Sigmoid colon (tissue), 4 donors: ENCODE data around the gene NID1.

Experiments
- CTCF ChIP-seq, 4 experiments: fragments of 450-650 bp in 3 of 4; fragments of 200-600 bp in 1 of 4; IDR thresholded peaks; one replicate each; pipeline ENCODE4 v1.5.1; 2016 to 2019; ENCODE audit warnings: antibody characterized with exemption in 4 of 4, mild to moderate bottlenecking in 3 of 4, moderate library complexity in 2 of 4
- POLR2A ChIP-seq, 2 donors: fragments of 450-650 bp; IDR thresholded peaks; one replicate each; pipeline ENCODE4 v1.6.1; 2016; ENCODE audit warnings: antibody characterized with exemption in 2 of 2, mild to moderate bottlenecking in 2 of 2, moderate library complexity in 2 of 2
- POLR2AphosphoS5 ChIP-seq, 4 donors: sonication (generic); formaldehyde crosslinking; IDR thresholded peaks; one replicate each; pipeline ENCODE4 v1.6.1; 2017; ENCODE audit warnings: antibody characterized with exemption in 4 of 4

- TF ChIP-seq POLR2AphosphoS5 (IDR thresholded peaks at IDR 0.05) (no peak), POLR2A (IDR thresholded peaks at IDR 0.05) (no peak), CTCF (IDR thresholded peaks at IDR 0.05) (no peak)
These were observed 109.1 kb downstream of the NID1 start for GRCh38 chr1:235955777-235956176.
